K562 (cell line): Measurements from ENCODE around the gene SKAP1. TPM values are rescaled to one million over a fixed set of nuclear protein-coding genes. Genes with fewer than 3 reads are reported as not detected.
A peak's percentile ranks its signal among the peaks of the same experiment; 100 is the strongest.

Experiments used
- BRD4 ChIP-seq: fragments of 200-600 bp; sonication (generic); IDR thresholded peaks from 2 replicates; pipeline ENCODE4 v1.6.1; 2017; ENCODE audit warnings: inconsistent platforms
- BRF1 ChIP-seq: IDR thresholded peaks from 3 replicates; pipeline ENCODE4 v1.6.1; 2011; ENCODE audit warnings: borderline replicate concordance, mild to moderate bottlenecking; ENCODE audit not compliant: insufficient read length; ENCODE audit errors: extremely low read depth
- CBFB ChIP-seq: sonication (generic); formaldehyde crosslinking; IDR thresholded peaks from 2 replicates; pipeline ENCODE4 v1.4.0; 2020; ENCODE audit warnings: mild to moderate bottlenecking, missing genetic modification reagents
- CEBPZ ChIP-seq: fragments of 150-350 bp; IDR thresholded peaks from 2 replicates; pipeline ENCODE4 v1.6.1; 2014; ENCODE audit warnings: low read depth, mild to moderate bottlenecking, low read length, borderline replicate concordance
- ELF1 ChIP-seq: fragments of 200-800 bp; sonication (Bioruptor generic); IDR thresholded peaks from 2 replicates; pipeline ENCODE4 v1.6.1; 2016; ENCODE audit warnings: missing genetic modification characterization, missing compliant biosample characterization
- FOXK2 ChIP-seq, 2 experiments: fragments of 450-650 bp; IDR thresholded peaks in 1 of 2; conservative IDR thresholded peaks in 1 of 2; 2 replicates each; pipeline ENCODE4 v1.6.1; 2016; ENCODE audit warnings: low read depth in 2 of 2, mild to moderate bottlenecking in 1 of 2
- HES1 ChIP-seq: fragments of 450-650 bp; IDR thresholded peaks from 2 replicates; pipeline ENCODE4 v1.6.1; 2016; ENCODE audit warnings: low read depth, mild to moderate bottlenecking, moderate library complexity
- JUNB ChIP-seq: fragments of 450-650 bp; formaldehyde crosslinking; conservative IDR thresholded peaks from 2 replicates; pipeline ENCODE4 v1.4.0; 2020; ENCODE audit warnings: mild to moderate bottlenecking
- REST ChIP-seq, 2 experiments: fragments of 450-650 bp; formaldehyde crosslinking in 1 of 2; IDR thresholded peaks; 2 replicates each; pipeline versions ENCODE4 v1.4.0 to v1.6.1; 2014 to 2020; ENCODE audit warnings: mild to moderate bottlenecking in 2 of 2, borderline replicate concordance in 1 of 2, low read depth in 1 of 2
- ZNF134 ChIP-seq: fragments of 250-450 bp; sonication (Bioruptor Pico); conservative IDR thresholded peaks from 2 replicates; pipeline ENCODE4 v1.4.0; 2020
- ZNF184 ChIP-seq: sonication (generic); formaldehyde crosslinking; IDR thresholded peaks from 2 replicates; pipeline ENCODE4 v1.5.0; 2020; ENCODE audit warnings: missing genetic modification reagents
- ZNF766 ChIP-seq: fragments of 200-800 bp; sonication (Bioruptor generic); conservative IDR thresholded peaks from 2 replicates; pipeline ENCODE4 v1.6.1; 2016; ENCODE audit warnings: missing genetic modification characterization, missing compliant biosample characterization
- ZSCAN32 ChIP-seq: fragments of 450-650 bp; formaldehyde crosslinking; IDR thresholded peaks from 2 replicates; pipeline ENCODE4 v1.4.0; 2020; ENCODE audit warnings: mild to moderate bottlenecking, moderate library complexity
- polyA plus RNA-seq, 8 experiments: library from polyadenylated mRNA; depleted of rRNA in 4 of 8; stranded (reverse) in 5 of 8; unstranded in 3 of 8; fragments of >200 nt; fragmentation: Nextera tagmentation in 2 of 8; fragmentation: Illumina TruSeq in 1 of 8; extraction: Ambion mirVana in 2 of 8; extraction: Trizol in 1 of 8; gene quantifications; 2 replicates each; pipeline versions ENCODE4 v1.2.1 to v1.2.3, GENCODE V29; 2011 to 2014; ENCODE audit warnings: inconsistent platforms in 1 of 8, missing spikeins in 1 of 8
- total RNA-seq, 7 experiments: library from RNA; depleted of rRNA in 6 of 7; stranded (reverse); fragments of >200 nt in 6 of 7; fragmentation: Illumina TruSeq in 2 of 7; extraction: Trizol in 2 of 7; gene quantifications; 2 replicates each; pipeline versions ENCODE4 v1.2.1 to v1.2.3, GENCODE V29; 2011 to 2021; ENCODE audit warnings: low replicate concordance in 1 of 7
- TF ChIP-seq, protein P1 (sequence below): fragments of 450-650 bp; formaldehyde crosslinking; IDR thresholded peaks from 2 replicates; pipeline ENCODE4 v1.4.0; 2020; ENCODE audit warnings: mild to moderate bottlenecking

The SKAP1 gene
- total and polyA plus RNA-seq, 9 of the 15 experiments (the other 6 are each of a cell fraction or from before 2014, with no cell fraction given), result 0.06 to 0.80 (median 0.10) TPM; not detected in 4

GRCh38 chr17:48244121-48244711, 185.8 kb downstream of the SKAP1 start (continued):
- TF ChIP-seq ZNF766 (0 out of 2 replicates have a peak, but pooled peaks have one; percentile 17), CBFB (CRISPR knock-in tag) (no peak), BRD4 (no peak), HES1 (no peak; the same call in 1 of the 2 replicates), FOXK2 (conservative IDR thresholded peaks at IDR 0.05 in 1 of 2, IDR thresholded peaks at IDR 0.05 in 1 of 2; ENCODE audit: low read depth in 2 of 2) (0 out of 4 replicates have a peak, but pooled peaks of 1 of the 2 experiments have one; percentile 14), CEBPZ (no peak), ZNF184 (no peak), ZNF134 (CRISPR knock-in tag) (0 out of 2 replicates have a peak, but pooled peaks have one; percentile 4), JUNB (no peak), ELF1 (tag) (peak; percentile 18; the same call in 1 of the 2 replicates), ZSCAN32 (no peak), REST (IDR thresholded peaks at IDR 0.05; ENCODE audit: borderline replicate concordance) (peak; percentile 20; the same call in 1 of the 2 replicates), REST (CRISPR knock-in tag; IDR thresholded peaks at IDR 0.05; ENCODE audit: low read depth) (no peak), BRF1 (no peak)
- TF ChIP-seq, protein P1, sequence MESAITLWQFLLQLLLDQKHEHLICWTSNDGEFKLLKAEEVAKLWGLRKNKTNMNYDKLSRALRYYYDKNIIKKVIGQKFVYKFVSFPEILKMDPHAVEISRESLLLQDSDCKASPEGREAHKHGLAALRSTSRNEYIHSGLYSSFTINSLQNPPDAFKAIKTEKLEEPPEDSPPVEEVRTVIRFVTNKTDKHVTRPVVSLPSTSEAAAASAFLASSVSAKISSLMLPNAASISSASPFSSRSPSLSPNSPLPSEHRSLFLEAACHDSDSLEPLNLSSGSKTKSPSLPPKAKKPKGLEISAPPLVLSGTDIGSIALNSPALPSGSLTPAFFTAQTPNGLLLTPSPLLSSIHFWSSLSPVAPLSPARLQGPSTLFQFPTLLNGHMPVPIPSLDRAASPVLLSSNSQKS (CRISPR knock-in tag), result no peak
